NCI-H524 (cell line): ENCODE results near the gene MCF2L.

ENCODE experiments used
- DNase-seq, 2 experiments: peaks; one replicate each; lab custom pipeline; 2025; lab: John Stamatoyannopoulos, UW

MCF2L gene

GRCh38 chr13:112951674-112952371 is 17.2 kb upstream of the MCF2L start:
- no peak for DNase-seq

GRCh38 chr13:112952759-112953551 is 16.1 kb upstream of the MCF2L start:
- no peak for DNase-seq

DNA sequence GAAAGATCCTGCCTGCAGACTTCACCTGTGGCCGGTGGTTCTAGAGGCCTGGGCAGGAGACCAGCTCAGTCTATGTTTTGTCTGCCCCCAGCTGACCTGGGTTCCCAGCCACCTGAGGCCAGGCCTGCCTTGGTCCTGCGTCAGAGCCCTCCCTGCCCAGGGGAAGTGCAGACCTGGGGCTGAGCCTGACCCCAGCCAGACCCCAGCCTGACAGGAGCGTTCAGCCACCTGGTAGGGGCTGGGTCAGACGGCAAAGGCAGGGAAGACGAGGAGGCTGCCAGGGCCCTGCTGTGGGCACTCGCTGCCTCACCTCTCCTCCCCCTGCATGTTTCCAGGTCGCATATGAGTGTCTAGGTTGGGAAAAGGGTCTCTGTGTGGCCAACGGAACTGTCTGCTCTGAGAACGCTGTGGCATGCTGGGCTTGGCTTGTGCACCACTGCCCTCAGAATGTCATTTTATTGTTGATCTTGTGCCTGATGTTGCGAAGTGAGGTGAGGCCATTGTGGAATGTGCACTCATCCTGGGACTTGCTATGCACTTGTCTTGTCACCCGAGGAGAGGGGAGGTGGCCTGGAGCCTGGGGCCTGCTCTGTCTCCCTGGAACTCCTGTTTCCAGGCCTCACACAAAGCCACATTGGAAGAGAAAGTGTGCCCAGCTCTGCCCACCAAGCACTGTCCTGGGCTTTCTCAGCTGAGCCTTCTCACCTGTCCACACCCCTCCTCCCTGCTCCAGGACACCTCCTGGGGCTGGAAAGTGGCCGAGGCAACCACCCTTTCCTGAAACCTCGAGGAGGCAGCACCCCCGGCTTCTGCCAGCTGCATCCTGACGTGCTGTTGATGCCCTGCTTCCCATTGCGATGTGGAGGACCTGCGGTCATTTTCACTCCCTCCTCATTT is 15.2 kb upstream of the MCF2L start:
- no peak for DNase-seq

- DNase-seq: no peak
Measured at GRCh38 chr13:112954488-112955270, 14.3 kb upstream of the MCF2L start.

DNA sequence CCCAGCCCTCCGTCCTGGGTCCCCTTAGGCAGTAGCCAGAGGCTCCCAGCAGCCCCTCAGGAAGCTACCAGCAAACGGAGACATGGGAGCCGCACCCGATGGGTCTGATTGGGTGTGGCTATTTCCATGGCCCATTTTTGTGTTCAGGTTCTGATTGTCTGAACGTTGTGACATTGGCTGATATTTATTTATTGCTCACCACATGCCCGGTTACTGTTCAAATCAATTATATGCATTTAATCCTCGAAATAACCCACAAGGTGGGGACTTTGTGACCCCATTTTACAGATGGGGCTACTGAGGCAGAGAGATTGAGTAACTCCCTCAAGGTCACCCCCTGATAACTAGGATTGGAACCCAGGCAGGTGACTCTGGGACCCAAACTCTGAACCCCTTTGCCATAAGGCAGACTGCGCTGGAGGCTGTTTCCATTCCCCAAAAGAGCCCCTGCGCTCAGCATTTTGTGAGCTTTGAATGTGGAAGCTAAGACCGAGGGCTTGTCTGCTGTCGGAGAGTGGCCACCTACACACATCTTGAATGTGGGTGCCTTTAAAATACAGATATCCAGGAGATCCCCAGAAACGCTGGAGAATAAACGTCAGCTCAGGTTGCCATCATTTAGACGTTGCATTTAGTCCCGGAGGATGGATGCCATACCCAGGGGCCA is 13.6 kb upstream of the MCF2L start:
- no peak for DNase-seq

DNA sequence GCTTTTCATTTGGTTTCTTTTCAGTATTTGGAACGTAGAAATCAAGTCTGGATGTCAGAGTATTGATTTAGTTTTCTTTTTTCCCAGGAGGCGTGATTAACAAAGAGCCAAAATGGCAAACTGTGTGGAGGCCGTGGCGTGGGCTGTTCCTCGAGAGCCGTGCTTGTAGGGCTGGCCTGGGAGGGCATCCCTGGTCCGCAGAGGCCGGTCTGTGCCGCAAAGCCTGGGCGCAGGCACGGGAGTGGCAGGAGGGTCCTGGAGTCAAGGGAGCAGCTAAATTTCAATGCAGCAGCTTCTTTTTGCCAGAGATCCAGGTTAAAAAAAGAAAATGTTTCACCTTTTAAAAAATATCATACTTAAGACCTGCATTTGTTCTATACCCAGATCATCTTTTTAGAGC is 13.1 kb upstream of the MCF2L start:
- DNase-seq: no peak

GRCh38 chr13:112956571-112957294 is 12.3 kb upstream of the MCF2L start:
- DNase-seq: no peak

DNA sequence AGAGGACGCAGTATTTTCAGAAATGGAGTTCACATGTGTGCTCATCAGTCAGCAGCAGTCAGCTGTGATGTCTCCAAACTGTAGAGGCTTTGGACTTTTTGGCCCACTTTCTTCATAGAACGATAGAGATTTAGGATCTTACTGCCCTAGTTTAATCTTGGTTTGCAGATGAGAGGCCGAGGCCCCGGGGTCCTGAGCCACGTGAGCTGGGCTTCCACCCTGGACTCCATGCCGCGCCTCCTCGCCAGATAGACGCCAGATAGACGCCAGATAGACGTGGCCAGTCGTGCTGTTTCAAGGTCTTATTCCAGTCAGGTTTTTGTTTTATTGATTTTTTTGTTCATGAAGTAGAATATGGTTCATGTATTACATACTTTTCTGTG is 11.7 kb upstream of the MCF2L start:
- DNase-seq: no peak

GRCh38 chr13:112958127-112958989 is 10.7 kb upstream of the MCF2L start:
- no peak for DNase-seq

DNA sequence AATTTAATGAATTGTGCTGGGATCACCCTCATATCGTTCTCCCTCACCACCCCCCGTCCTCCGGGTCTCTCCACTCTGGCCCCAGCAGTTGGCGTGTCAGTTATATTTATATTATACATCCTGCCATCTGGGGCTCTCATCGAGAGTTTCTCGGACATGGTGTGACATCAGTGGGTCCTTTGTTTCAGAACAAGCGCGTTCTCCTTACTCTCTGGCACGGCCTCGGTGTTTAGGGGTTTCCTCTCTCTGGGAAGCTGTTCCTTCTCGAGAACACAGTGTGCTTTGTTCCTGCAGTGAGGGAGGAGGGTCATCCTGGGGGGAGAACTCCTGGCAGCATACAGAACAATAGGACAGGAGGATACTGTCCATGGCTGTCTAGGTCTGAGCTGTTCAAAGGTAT is 9.8 kb upstream of the MCF2L start:
- peak in 1 of 2 experiments; percentile 25 for DNase-seq

DNA sequence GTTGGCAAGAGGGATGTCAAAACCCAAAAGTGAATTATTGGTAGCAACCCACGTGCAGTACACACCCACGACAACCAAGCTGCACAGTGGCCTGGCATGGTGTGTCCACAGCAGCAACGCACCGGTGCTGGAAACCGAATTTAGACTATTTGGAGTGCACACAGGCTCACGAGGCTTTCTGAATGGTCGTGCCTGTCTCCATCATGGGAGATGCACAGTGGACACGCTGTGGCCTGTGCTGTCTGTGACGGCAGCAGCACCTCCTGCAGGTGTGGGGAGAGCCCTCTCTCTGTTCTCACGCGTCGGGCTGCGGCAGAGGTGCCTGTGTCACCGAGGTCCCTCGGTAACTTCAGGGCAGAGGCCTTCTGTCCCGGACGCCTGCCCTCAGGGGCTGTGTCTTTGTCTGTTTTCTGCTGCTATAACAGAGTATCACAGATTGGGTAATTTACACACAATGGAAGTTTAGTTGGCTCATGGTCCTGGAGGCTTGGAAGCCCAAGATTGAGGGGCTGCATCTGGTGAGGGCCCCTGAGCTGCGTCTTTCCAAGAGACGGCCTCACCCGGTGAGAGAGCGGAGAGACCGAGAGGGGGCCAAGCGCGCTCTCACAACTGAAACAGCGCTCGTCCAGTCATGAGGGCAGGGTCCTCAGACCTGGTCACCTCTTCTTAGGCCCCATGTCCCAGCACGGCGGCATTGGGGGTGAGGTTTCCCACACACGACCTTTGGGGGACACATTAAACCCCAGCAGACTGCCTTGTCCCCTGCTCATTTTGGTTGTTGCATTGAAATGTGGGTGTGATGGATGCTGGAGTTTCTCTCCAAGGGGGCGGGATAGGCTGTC is 9.1 kb upstream of the MCF2L start:
- no peak for DNase-seq

GRCh38 chr13:112960706-112961105 is 8.3 kb upstream of the MCF2L start:
- no peak for DNase-seq

GRCh38 chr13:112961457-112962369 is 7.3 kb upstream of the MCF2L start:
- DNase-seq: no peak

DNA sequence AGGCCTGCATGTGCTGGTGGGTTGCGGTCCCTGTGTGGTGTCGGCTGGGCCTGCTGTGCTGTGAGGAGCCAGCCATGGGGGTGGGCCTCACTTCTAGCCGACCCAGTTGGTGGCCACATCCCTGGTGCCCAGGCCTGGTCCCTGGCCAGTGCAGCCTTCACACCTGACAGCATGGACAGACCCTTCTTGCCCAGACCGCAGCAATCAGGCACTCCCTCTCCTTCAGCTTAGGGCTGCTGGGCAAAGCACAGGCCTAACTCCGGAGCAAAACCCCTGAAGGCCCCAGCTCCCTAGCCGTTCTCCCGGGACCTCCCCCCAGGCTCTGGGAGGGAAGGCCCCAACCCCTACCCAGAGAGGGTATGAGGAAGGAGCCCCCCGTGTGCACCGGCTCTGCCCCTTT is 6.6 kb upstream of the MCF2L start:
- DNase-seq: no peak

GRCh38 chr13:112962911-112963625 is 5.9 kb upstream of the MCF2L start:
- no peak for DNase-seq

DNA sequence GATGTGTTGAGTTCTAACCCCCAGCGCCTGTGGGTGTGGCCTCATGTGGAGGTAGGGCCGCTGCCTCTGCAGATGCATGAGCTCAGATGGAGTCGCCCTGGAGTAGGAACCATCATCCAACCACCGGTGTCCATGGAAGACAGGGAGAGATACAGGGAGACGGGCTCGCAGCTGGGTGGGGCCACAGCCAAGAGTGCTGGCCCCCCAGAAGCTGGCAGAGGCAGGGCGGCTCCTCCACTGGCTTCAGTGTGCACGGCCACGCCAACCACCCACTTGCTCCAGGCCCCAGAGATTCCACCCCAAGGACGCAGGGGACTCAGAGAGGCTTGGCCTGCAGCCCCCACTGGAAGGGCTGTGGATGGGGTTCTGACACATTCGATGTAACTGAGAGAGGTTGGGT is 5.4 kb upstream of the MCF2L start:
- no peak for DNase-seq

- DNase-seq: no peak
Measured at GRCh38 chr13:112964971-112965492, 4.0 kb upstream of the MCF2L start.
